K562 (cell line): Measurements from ENCODE around the gene ST6GALNAC6. TPM values are rescaled to one million over a fixed set of nuclear protein-coding genes. Genes with fewer than 3 reads are reported as not detected.

Source experiments
- ATAC-seq: fragments of 200-7000 bp; cut with Tn5 transposase; 3 replicates; pipeline ENCODE4 v1.9.1; 2020; ENCODE audit warnings: moderate library complexity
- BruUV-seq: library from RNA; stranded (reverse); fragments of 400-500 nt; replicated peaks from 2 replicates; lab custom pipeline; 2021; lab: Mats Ljungman, UMichigan
- CTCF ChIA-PET: fragments of 300-600 bp; formaldehyde crosslinking; extraction: SDS; loops from one replicate; lab custom pipeline; 2021; ENCODE audit warnings: low intra/inter-chr PET ratio; lab: Yijun Ruan, JAX
- POLR2A ChIA-PET: fragments of 300-600, 350-650 bp; sonication (Branson Sonifier 250); formaldehyde crosslinking; extraction: SDS; loops from one replicate; lab custom pipeline; 2021; ENCODE audit warnings: antibody characterized with exemption, inconsistent platforms; lab: Yijun Ruan, JAX
- DNase-seq, 4 experiments: peaks; one replicate each; pipeline versions ENCODE4 v3.0.0 to v3.0.0-alpha.2; 2011 to 2018; ENCODE audit warnings: low spot score in 3 of 4, mixed read lengths in 3 of 4; ENCODE audit errors: extremely low read depth in 1 of 4
- FAIRE-seq: peaks from 2 replicates; lab custom pipeline; 2011; peaks lifted over from hg19 to GRCh38; lab: Jason Lieb, UNC
- H2AFZ ChIP-seq: 2 replicates; pipeline ENCODE4 v1.6.0; 2011; ENCODE audit warnings: low read depth, low read length, control low read depth, inconsistent platforms
- H3K27ac ChIP-seq: fragments of 200-600 bp; 3 replicates; pipeline ENCODE4 v1.8.0; 2011; ENCODE audit warnings: low read depth, mild to moderate bottlenecking, control low read depth, inconsistent platforms, low read length, moderate library complexity, mixed read lengths; ENCODE audit errors: extremely low read depth
- H3K27me3 ChIP-seq, 2 experiments: fragments of 300-600 bp in 1 of 2; 2 replicates in 1 of 2; 3 replicates in 1 of 2; pipeline versions ENCODE4 v1.6.0 to v1.8.0; 2011; ENCODE audit warnings: inconsistent platforms in 2 of 2, low read length in 2 of 2, mild to moderate bottlenecking in 1 of 2, mixed read lengths in 1 of 2, moderate library complexity in 1 of 2; ENCODE audit not compliant: control insufficient read depth in 2 of 2, insufficient read depth in 2 of 2
- H3K36me3 ChIP-seq: fragments of 300-600 bp; 3 replicates; pipeline ENCODE4 v1.8.0; 2011; ENCODE audit warnings: mild to moderate bottlenecking, low read length, inconsistent platforms; ENCODE audit not compliant: control insufficient read depth, insufficient read depth
- H3K4me1 ChIP-seq, 2 experiments: fragments of 200-600 bp in 1 of 2; replicated peaks in 1 of 2; 2 replicates in 1 of 2; 3 replicates in 1 of 2; pipeline versions ENCODE4 v1.5.1 to v1.8.0; 2011; ENCODE audit warnings: inconsistent platforms in 2 of 2, low read length in 2 of 2, mild to moderate bottlenecking in 1 of 2, mixed read lengths in 1 of 2, moderate library complexity in 1 of 2; ENCODE audit not compliant: control insufficient read depth in 2 of 2, insufficient read depth in 2 of 2
- H3K4me2 ChIP-seq: 2 replicates; pipeline ENCODE4 v1.6.1; 2011; ENCODE audit warnings: low read length, control low read depth, inconsistent platforms, mixed read lengths; ENCODE audit not compliant: insufficient read depth
- H3K4me3 ChIP-seq: fragments of 200-600 bp; sonication (generic), shearing (Covaris generic); 2 replicates; pipeline ENCODE4 v1.5.1; 2016; ENCODE audit warnings: control low read depth, inconsistent platforms
- H3K79me2 ChIP-seq: fragments of 200-600 bp; 3 replicates; pipeline ENCODE4 v1.8.0; 2011; ENCODE audit warnings: low read length, inconsistent platforms; ENCODE audit not compliant: control insufficient read depth, insufficient read depth
- H3K9ac ChIP-seq, 2 experiments: 2 replicates each; pipeline versions ENCODE4 v1.6.0 to v1.6.1; 2011; ENCODE audit warnings: low read depth in 2 of 2, low read length in 2 of 2, control low read depth in 1 of 2, inconsistent platforms in 1 of 2, mild to moderate bottlenecking in 1 of 2, mixed read lengths in 1 of 2; ENCODE audit not compliant: insufficient read depth in 1 of 2
- H3K9me1 ChIP-seq: one replicate; pipeline ENCODE4 v1.6.0; 2011; ENCODE audit warnings: inconsistent platforms, mild to moderate bottlenecking, low read length, moderate library complexity; ENCODE audit not compliant: control insufficient read depth, insufficient read depth
- H3K9me3 ChIP-seq: replicated peaks from 2 replicates; pipeline ENCODE4 v1.5.1; 2011; ENCODE audit warnings: low read depth, low read length, inconsistent platforms; ENCODE audit not compliant: control insufficient read depth, insufficient read depth
- H4K20me1 ChIP-seq: replicated peaks from 2 replicates; pipeline ENCODE4 v1.6.1; 2011; ENCODE audit warnings: low read length, inconsistent platforms, mixed read lengths; ENCODE audit not compliant: control insufficient read depth, insufficient read depth
- HBP1 ChIP-seq: fragments of 450-650 bp; formaldehyde crosslinking; IDR thresholded peaks from 2 replicates; pipeline ENCODE4 v1.4.0; 2022; ENCODE audit warnings: missing genetic modification characterization
- NFXL1 ChIP-seq: fragments of 450-650 bp; formaldehyde crosslinking; IDR thresholded peaks from 2 replicates; pipeline ENCODE4 v1.4.0; 2021; ENCODE audit warnings: mild to moderate bottlenecking
- POLR2G ChIP-seq: fragments of 200-400 bp; formaldehyde crosslinking; IDR thresholded peaks from 2 replicates; pipeline ENCODE4 v1.6.1; 2017; ENCODE audit warnings: low read depth, mild to moderate bottlenecking, antibody characterized with exemption, low read length, moderate library complexity
- POLR2H ChIP-seq: IDR thresholded peaks from 2 replicates; pipeline ENCODE4 v1.6.1; 2016; ENCODE audit warnings: missing genetic modification characterization, low read depth, mild to moderate bottlenecking, control low read depth, missing compliant biosample characterization, moderate library complexity
- SIN3A ChIP-seq, 2 experiments: fragments of 150-350 bp in 1 of 2; IDR thresholded peaks; 2 replicates each; pipeline ENCODE4 v1.6.1; 2011 to 2016; ENCODE audit warnings: borderline replicate concordance in 2 of 2, low read depth in 2 of 2, low read length in 2 of 2, mild to moderate bottlenecking in 2 of 2, moderate library complexity in 2 of 2; ENCODE audit not compliant: control insufficient read depth in 1 of 2
- TEAD4 ChIP-seq, 2 experiments: sonication (generic) in 1 of 2; formaldehyde crosslinking in 1 of 2; IDR thresholded peaks; 2 replicates each; pipeline versions ENCODE4 v1.6.1 to v1.8.0; 2012 to 2022; ENCODE audit warnings: borderline replicate concordance in 1 of 2, inconsistent platforms in 1 of 2, low read length in 1 of 2, mild to moderate bottlenecking in 1 of 2, missing genetic modification reagents in 1 of 2
- ZFX ChIP-seq: sonication (generic); formaldehyde crosslinking; IDR thresholded peaks from 2 replicates; pipeline ENCODE4 v1.8.0; 2022; ENCODE audit warnings: mild to moderate bottlenecking, missing genetic modification reagents, moderate library complexity
- ZNF639 ChIP-seq, 2 experiments: fragments of 200-800 bp in 1 of 2; sonication (Bioruptor generic) in 1 of 2; sonication (generic) in 1 of 2; formaldehyde crosslinking in 1 of 2; IDR thresholded peaks in 1 of 2; conservative IDR thresholded peaks in 1 of 2; 2 replicates each; pipeline versions ENCODE4 v1.5.0 to v1.6.1; 2016 to 2020; ENCODE audit warnings: missing compliant biosample characterization in 1 of 2, missing genetic modification characterization in 1 of 2, missing genetic modification reagents in 1 of 2
- ZNF655 ChIP-seq: fragments of 250-450 bp; sonication (Bioruptor Pico); IDR thresholded peaks from 2 replicates; pipeline ENCODE4 v1.5.0; 2021
- ZNF766 ChIP-seq: fragments of 200-800 bp; sonication (Bioruptor generic); conservative IDR thresholded peaks from 2 replicates; pipeline ENCODE4 v1.6.1; 2016; ENCODE audit warnings: missing genetic modification characterization, missing compliant biosample characterization
- WGBS: fragments of 100-300 bp; shearing (Covaris generic); methylation state at CpG from one replicate; pipeline ENCODE4 v1.1.6; 2016; ENCODE audit warnings: low coverage, mixed read lengths; ENCODE audit not compliant: insufficient coverage; ENCODE audit errors: missing lambda C conversion rate; 5-methylcytosine and 5-hydroxymethylcytosine counted together
- in situ Hi-C: fragments of 300-500 bp; cut with MboI; formaldehyde crosslinking; loops from 4 replicates; pipeline ENCODE4 v1.15.0; 2018; ENCODE audit warnings: inconsistent platforms, mixed read lengths
- intact Hi-C: fragments of 100-400 bp; cut with micrococcal nuclease; formaldehyde crosslinking; loops from 2 replicates; pipeline ENCODE4 v1.14.2; 2022
- polyA plus RNA-seq, 8 experiments: library from polyadenylated mRNA; depleted of rRNA in 4 of 8; stranded (reverse) in 5 of 8; unstranded in 3 of 8; fragments of >200 nt; fragmentation: Nextera tagmentation in 2 of 8; fragmentation: Illumina TruSeq in 1 of 8; extraction: Ambion mirVana in 2 of 8; extraction: Trizol in 1 of 8; gene quantifications; 2 replicates each; pipeline versions ENCODE4 v1.2.1 to v1.2.3, GENCODE V29; 2011 to 2014; ENCODE audit warnings: inconsistent platforms in 1 of 8, missing spikeins in 1 of 8
- total RNA-seq, 7 experiments: library from RNA; depleted of rRNA in 6 of 7; stranded (reverse); fragments of >200 nt in 6 of 7; fragmentation: Illumina TruSeq in 2 of 7; extraction: Trizol in 2 of 7; gene quantifications; 2 replicates each; pipeline versions ENCODE4 v1.2.1 to v1.2.3, GENCODE V29; 2011 to 2021; ENCODE audit warnings: low replicate concordance in 1 of 7

The ST6GALNAC6 gene
- total and polyA plus RNA-seq, 9 of the 15 experiments (the other 6 are each of a cell fraction or from before 2014, with no cell fraction given) = 0.13 to 23.0 (median 14.5) TPM

- DNase-seq (peak in 1 of 4 experiments; percentile 33), FAIRE-seq (no peak), ATAC-seq (peak; percentile 7)
- Histone ChIP-seq H2AFZ (peak overlapping the region; percentile 70; the same call in 1 of the 2 replicates), H3K9ac (peak overlapping the region; percentile 52 to 72), H3K9me3 (no peaks in the 10 kb centered on the region), H3K36me3 (peaks cover 16% of the 10 kb centered on the region; the same call in 2 of the 3 replicates), H3K4me2 (no peak overlapping the region), H3K9me1 (no peaks in the 10 kb centered on the region), H3K27me3 (no peaks in the 10 kb centered on the region), H3K79me2 (no peaks in the 10 kb centered on the region), H4K20me1 (no peaks in the 10 kb centered on the region), H3K4me1 (peaks cover 30 to 48% of the 10 kb centered on the region in 2 experiments), H3K4me3 (no peak overlapping the region), H3K27ac (peak overlapping the region; percentile 77)
- ChIA-PET POLR2A (interaction anchor here (1.0 to 1.1 kb wide), 4 partner anchors 8 to 217 kb away, joined by 3 to 5 read pairs (median 3); partner anchors contain the start of gene ST6GALNAC4), CTCF (no interaction called here)
- 59% methylated on average over 6 of the region's 12 CpGs for WGBS
- in situ Hi-C loops = loop anchor here (25.0 kb wide), 1 partner anchor 967 kb away; no protein-coding TSS in a partner anchor
- no TSS peak for BruUV-seq
- TF ChIP-seq POLR2H (tag) (no peak), ZNF639 (CRISPR knock-in tag; conservative IDR thresholded peaks at IDR 0.05 in 1 of 2, IDR thresholded peaks at IDR 0.05 in 1 of 2) (0 out of 4 replicates have a peak, but pooled peaks of 1 of the 2 experiments have one; percentile 43), ZNF766 (CRISPR knock-in tag) (0 out of 2 replicates have a peak, but pooled peaks have one; percentile 20), HBP1 (CRISPR knock-in tag) (no peak), ZFX (CRISPR knock-in tag) (peak; percentile 49), POLR2G (peak; percentile 55; the same call in 1 of the 2 replicates), NFXL1 (CRISPR knock-in tag) (no peak), SIN3A (IDR thresholded peaks at IDR 0.05; ENCODE audit: borderline replicate concordance in 2 of 2, control insufficient read depth in 1 of 2, low read depth in 2 of 2, low read length in 2 of 2) (0 out of 4 replicates have a peak, but pooled peaks of 1 of the 2 experiments have one; percentile 25), ZNF655 (CRISPR knock-in tag) (no peak), TEAD4 (IDR thresholded peaks at IDR 0.05; ENCODE audit: low read length) (no peak), TEAD4 (CRISPR knock-in tag; IDR thresholded peaks at IDR 0.05; ENCODE audit: borderline replicate concordance) (no peak)
- intact Hi-C loops = no loop called here
Measured at GRCh38 chr9:127904561-127905003, 5.2 kb upstream of the ST6GALNAC6 start.
